Endothelial cell (in vitro differentiated cells): ENCODE data around the gene GPR12. TPM values are rescaled to one million over a fixed set of nuclear protein-coding genes. Genes with fewer than 3 reads are reported as not detected.

ENCODE experiments used
- DNase-seq: peaks from one replicate; pipeline ENCODE4 v3.0.0; 2021; ENCODE audit warnings: low spot score
- H3K27ac Mint-ChIP-seq: one replicate; pipeline ENCODE4 v1.8.0; 2021; ENCODE audit warnings: mixed read lengths, inconsistent platforms; ENCODE audit not compliant: unreplicated experiment
- H3K27me3 Mint-ChIP-seq: one replicate; pipeline ENCODE4 v1.8.0; 2021; ENCODE audit warnings: mild to moderate bottlenecking, moderate library complexity, mixed read lengths, inconsistent platforms; ENCODE audit not compliant: unreplicated experiment
- H3K36me3 Mint-ChIP-seq: one replicate; pipeline ENCODE4 v1.8.0; 2021; ENCODE audit warnings: mild to moderate bottlenecking, low read depth, mixed read lengths, inconsistent platforms; ENCODE audit not compliant: unreplicated experiment
- H3K4me1 Mint-ChIP-seq: one replicate; pipeline ENCODE4 v1.8.0; 2021; ENCODE audit warnings: mild to moderate bottlenecking, mixed read lengths, inconsistent platforms; ENCODE audit not compliant: unreplicated experiment
- H3K4me3 Mint-ChIP-seq: one replicate; pipeline ENCODE4 v1.8.0; 2021; ENCODE audit warnings: mild to moderate bottlenecking, mixed read lengths, inconsistent platforms; ENCODE audit not compliant: unreplicated experiment
- H3K9me3 Mint-ChIP-seq: one replicate; pipeline ENCODE4 v1.8.0; 2021; ENCODE audit warnings: mixed read lengths, inconsistent platforms; ENCODE audit not compliant: unreplicated experiment
- CTCF ChIP-seq: fragments of 200-600 bp; sonication (generic); IDR thresholded peaks from one replicate; pipeline ENCODE4 v1.5.0; 2021; ENCODE audit warnings: antibody characterized with exemption; ENCODE audit not compliant: unreplicated experiment
- total RNA-seq: library from RNA; stranded (reverse); fragmentation: NEBNext Ultra II Directional; extraction: Animal tissue kit (Norgen Biotek cat#: 25700); gene quantifications from one replicate; pipeline ENCODE4 v1.2.1, GENCODE V29; 2021; ENCODE audit not compliant: unreplicated experiment

Gene GPR12
- total RNA-seq, 1 donor from 2014 or later = not detected

- DNase-seq = no peak
- Mint-ChIP-seq H3K4me1 (peaks cover 7% of the 10 kb centered on the region), H3K4me3 (no peak overlapping the region)
These were observed 39.1 kb downstream of the GPR12 start for GRCh38 chr13:26721251-26722121.

GRCh38 chr13:26719356-26719945 lies 41.1 kb downstream of the GPR12 start:
- H3K4me3 Mint-ChIP-seq = no peak overlapping the region
- H3K9me3 Mint-ChIP-seq = no peaks in the 10 kb centered on the region
- H3K27me3 Mint-ChIP-seq = peaks cover 2% of the 10 kb centered on the region
- H3K4me1 Mint-ChIP-seq = peaks cover 7% of the 10 kb centered on the region
- H3K27ac Mint-ChIP-seq = peak overlapping the region; percentile 58
- no peak for TF ChIP-seq CTCF
- peaks cover 4% of the 10 kb centered on the region for H3K36me3 Mint-ChIP-seq
- DNase-seq = peak; percentile 53

More at GRCh38 chr13:26721251-26722121, 39.1 kb downstream of the GPR12 start:
- peaks cover 4% of the 10 kb centered on the region for H3K36me3 Mint-ChIP-seq
- no peak overlapping the region for H3K27ac Mint-ChIP-seq
- H3K9me3 Mint-ChIP-seq = no peaks in the 10 kb centered on the region
- no peak for TF ChIP-seq CTCF
- peaks cover 2% of the 10 kb centered on the region for H3K27me3 Mint-ChIP-seq

- peaks cover 7% of the 10 kb centered on the region for H3K4me1 Mint-ChIP-seq
- no peak overlapping the region for H3K4me3 Mint-ChIP-seq
- H3K27me3 Mint-ChIP-seq = peaks cover 2% of the 10 kb centered on the region
- H3K27ac Mint-ChIP-seq = no peak overlapping the region
- H3K9me3 Mint-ChIP-seq = no peaks in the 10 kb centered on the region
- no peak for DNase-seq
- no peak for TF ChIP-seq CTCF
- peaks cover 4% of the 10 kb centered on the region for H3K36me3 Mint-ChIP-seq
These were observed 41.7 kb downstream of the GPR12 start for GRCh38 chr13:26718872-26719271.

GRCh38 chr13:26718146-26718545 lies 42.4 kb downstream of the GPR12 start:
- Mint-ChIP-seq H3K36me3 (peaks cover 4% of the 10 kb centered on the region), H3K27me3 (peaks cover 2% of the 10 kb centered on the region), H3K27ac (no peak overlapping the region), H3K9me3 (no peaks in the 10 kb centered on the region), H3K4me1 (peaks cover 7% of the 10 kb centered on the region), H3K4me3 (no peak overlapping the region)
- no peak for DNase-seq
- no peak for TF ChIP-seq CTCF

- no peak for DNase-seq
- Mint-ChIP-seq H3K27me3 (peaks cover 2% of the 10 kb centered on the region), H3K36me3 (no peaks in the 10 kb centered on the region), H3K4me1 (peaks cover 7% of the 10 kb centered on the region), H3K9me3 (no peaks in the 10 kb centered on the region), H3K27ac (no peak overlapping the region), H3K4me3 (no peak overlapping the region)
- TF ChIP-seq CTCF = no peak
These were observed 43.6 kb downstream of the GPR12 start for GRCh38 chr13:26716984-26717383.
